Neuronal stem cell (in vitro differentiated cells): ENCODE data around the gene AHRR.

Experiments used
- DNase-seq: peaks from one replicate; pipeline ENCODE4 v3.0.0-alpha.2; 2013; ENCODE audit warnings: low spot score
- H2AFZ ChIP-seq: one replicate; pipeline ENCODE4 v1.6.1; 2013; ENCODE audit warnings: mild to moderate bottlenecking, low read length, inconsistent platforms
- H2AK5ac ChIP-seq: 2 replicates; pipeline ENCODE4 v1.6.1; 2013; ENCODE audit warnings: low read depth, mild to moderate bottlenecking, inconsistent platforms, low read length, moderate library complexity, mixed read lengths
- H2BK120ac ChIP-seq: 2 replicates; pipeline ENCODE4 v1.6.1; 2013; ENCODE audit warnings: low read depth, mild to moderate bottlenecking, inconsistent platforms, low read length, moderate library complexity, mixed read lengths
- H2BK12ac ChIP-seq: one replicate; pipeline ENCODE4 v1.6.1; 2013; ENCODE audit warnings: low read length, inconsistent platforms
- H2BK15ac ChIP-seq: 2 replicates; pipeline ENCODE4 v1.6.1; 2013; ENCODE audit warnings: mild to moderate bottlenecking, low read length, inconsistent platforms, mixed read lengths
- H2BK5ac ChIP-seq: one replicate; pipeline ENCODE4 v1.6.1; 2013; ENCODE audit warnings: inconsistent platforms, mild to moderate bottlenecking, low read length, moderate library complexity
- H3K14ac ChIP-seq: one replicate; pipeline ENCODE4 v1.6.1; 2013; ENCODE audit warnings: low read length, inconsistent platforms
- H3K18ac ChIP-seq: 2 replicates; pipeline ENCODE4 v1.6.1; 2013; ENCODE audit warnings: low read length, inconsistent platforms
- H3K23ac ChIP-seq: 2 replicates; pipeline ENCODE4 v1.6.1; 2013; ENCODE audit warnings: low read depth, mild to moderate bottlenecking, mixed read lengths, low read length, inconsistent platforms; ENCODE audit not compliant: poor library complexity
- H3K27ac ChIP-seq: replicated peaks from 3 replicates; pipeline ENCODE4 v1.5.1; 2013; ENCODE audit warnings: low read length, inconsistent platforms
- H3K27me3 ChIP-seq, 3 experiments: 2 replicates each; pipeline ENCODE4 v1.6.1; 2013; ENCODE audit warnings: low read length in 3 of 3, mild to moderate bottlenecking in 2 of 3, inconsistent platforms in 1 of 3, low read depth in 1 of 3, mixed read lengths in 1 of 3, moderate library complexity in 1 of 3; ENCODE audit not compliant: control insufficient read depth in 3 of 3, insufficient read depth in 3 of 3
- H3K36me3 ChIP-seq, 2 donors: replicated peaks in 1 of 2; 2 replicates each; pipeline ENCODE4 v1.6.1; 2013; ENCODE audit warnings: low read length in 2 of 2; ENCODE audit not compliant: control insufficient read depth in 2 of 2, insufficient read depth in 2 of 2
- H3K4ac ChIP-seq: 2 replicates; pipeline ENCODE4 v1.6.1; 2013; ENCODE audit warnings: inconsistent platforms, mild to moderate bottlenecking, low read length, moderate library complexity
- H3K4me1 ChIP-seq, 2 donors: 1 replicate in 1 of 2; 2 replicates in 1 of 2; pipeline ENCODE4 v1.6.1; 2013; ENCODE audit warnings: low read length in 2 of 2, low read depth in 1 of 2; ENCODE audit not compliant: control insufficient read depth in 2 of 2, insufficient read depth in 1 of 2
- H3K4me2 ChIP-seq: one replicate; pipeline ENCODE4 v1.6.1; 2013; ENCODE audit warnings: mild to moderate bottlenecking, low read length, inconsistent platforms; ENCODE audit not compliant: insufficient read depth, poor library complexity, severe bottlenecking
- H3K4me3 ChIP-seq, 2 donors: 2 replicates each; pipeline ENCODE4 v1.5.1; 2013; ENCODE audit warnings: low read length in 2 of 2, mild to moderate bottlenecking in 2 of 2, inconsistent platforms in 1 of 2, moderate library complexity in 1 of 2
- H3K79me1 ChIP-seq: one replicate; pipeline ENCODE4 v1.6.1; 2013; ENCODE audit warnings: low read depth, mild to moderate bottlenecking, inconsistent platforms, low read length, moderate library complexity
- H3K9ac ChIP-seq: one replicate; pipeline ENCODE4 v1.6.1; 2013; ENCODE audit warnings: mild to moderate bottlenecking, low read depth, low read length, inconsistent platforms; ENCODE audit not compliant: poor library complexity
- H3K9me3 ChIP-seq, 2 donors: replicated peaks in 1 of 2; 2 replicates each; pipeline versions ENCODE3 to v1.6.1; 2013; ENCODE audit warnings: low read length in 2 of 2, mild to moderate bottlenecking in 2 of 2, inconsistent platforms in 1 of 2, low read depth in 1 of 2, mixed read lengths in 1 of 2, moderate library complexity in 1 of 2; ENCODE audit not compliant: control insufficient read depth in 2 of 2, insufficient read depth in 1 of 2
- H4K8ac ChIP-seq: one replicate; pipeline ENCODE4 v1.6.1; 2013; ENCODE audit warnings: low read depth, mild to moderate bottlenecking, inconsistent platforms, low read length, moderate library complexity
- H4K91ac ChIP-seq: one replicate; pipeline ENCODE4 v1.6.1; 2013; ENCODE audit warnings: low read length, low read depth, mild to moderate bottlenecking, inconsistent platforms; ENCODE audit not compliant: poor library complexity
- WGBS, 2 donors: extraction: QIAGEN DNeasy Blood & Tissue Kit; methylation state at CpG; one replicate each; pipeline ENCODE4 v1.1.7; 2013; ENCODE audit warnings: missing lambda C conversion rate in 2 of 2, mixed read lengths in 1 of 2; ENCODE audit not compliant: insufficient read length in 2 of 2, insufficient replicate concordance in 1 of 2; ENCODE audit errors: extremely low coverage in 2 of 2; 5-methylcytosine and 5-hydroxymethylcytosine counted together

AHRR gene

GRCh38 chr5:316210-317085, 5.1 kb upstream of the AHRR start:
- Histone ChIP-seq H3K14ac (no peak overlapping the region), H2BK12ac (no peak overlapping the region), H2AK5ac (peak overlapping the region; percentile 53), H2BK5ac (no peak overlapping the region), H3K36me3 (peaks cover 8 to 39% of the 10 kb centered on the region in 2 donors), H3K9me3 (peaks cover 0 to 2% of the 10 kb centered on the region in 2 donors), H3K4me1 (peaks cover 3 to 13% of the 10 kb centered on the region in 2 donors), H3K9ac (peak overlapping the region; percentile 21), H2BK15ac (no peak overlapping the region), H4K91ac (no peak overlapping the region), H3K18ac (no peak overlapping the region), H3K23ac (peak overlapping the region; percentile 31), H3K4ac (peak overlapping the region; percentile 11), H3K4me2 (no peak overlapping the region), H3K27me3 (peaks cover 18 to 32% (median 28%) of the 10 kb centered on the region in 3 experiments), H2BK120ac (no peak overlapping the region), H4K8ac (peak overlapping the region; percentile 4), H3K4me3 (no peak overlapping the region), H3K79me1 (peaks cover 6% of the 10 kb centered on the region), H3K27ac (no peak overlapping the region), H2AFZ (no peak overlapping the region)
- WGBS, 2 donors, result no CpG with 5 or more reads among the region's 19 CpGs
- DNase-seq, result no peak

DNA sequence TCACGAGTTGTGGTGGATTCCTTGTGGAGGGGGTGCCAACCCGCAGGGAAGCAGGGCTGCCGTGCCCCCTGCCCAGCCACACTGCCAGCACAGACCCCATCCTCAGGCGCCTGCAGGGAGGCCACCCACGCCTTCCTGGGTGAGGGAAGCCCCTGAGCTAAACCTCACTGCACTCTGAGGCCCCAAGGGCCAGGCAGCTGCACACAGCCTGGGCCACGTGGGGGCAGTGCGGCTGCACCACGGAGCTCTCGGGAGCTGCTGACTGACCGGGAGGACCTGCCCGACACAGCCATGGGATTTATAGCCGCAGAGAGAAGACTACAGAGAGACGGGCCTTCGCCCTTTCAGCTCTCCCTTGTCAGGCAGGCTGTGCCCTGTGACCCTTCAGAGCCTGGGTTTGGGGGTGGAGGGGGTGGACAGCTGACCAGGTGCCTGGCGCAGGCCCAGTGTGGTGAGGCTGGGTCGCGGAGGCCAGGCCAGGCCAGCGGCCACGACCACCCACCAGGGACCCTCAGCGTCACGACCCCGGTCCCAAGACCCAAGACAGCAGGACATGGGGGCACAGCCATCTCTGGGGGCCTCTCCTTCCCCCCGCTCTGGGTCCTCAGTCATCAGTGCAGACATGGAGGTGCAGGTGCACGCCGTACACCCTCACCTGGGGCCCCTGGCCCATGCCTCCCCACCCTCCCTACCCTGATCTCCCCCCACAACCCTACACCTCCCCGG, 4.3 kb upstream of the AHRR start:
- peak overlapping the region; percentile 81 for H2AK5ac ChIP-seq
- H3K9ac ChIP-seq, result peak overlapping the region; percentile 30
- H4K91ac ChIP-seq, result no peak overlapping the region
- H2BK5ac ChIP-seq, result no peak overlapping the region
- peaks cover 8 to 34% of the 10 kb centered on the region in 2 donors for H3K36me3 ChIP-seq
- peak overlapping the region; percentile 91 for H3K23ac ChIP-seq
- no peak overlapping the region for H3K4me3 ChIP-seq
- H3K4ac ChIP-seq, result no peak overlapping the region
- H3K4me2 ChIP-seq, result peak overlapping the region; percentile 37
- peaks cover 25 to 39% (median 35%) of the 10 kb centered on the region in 3 experiments for H3K27me3 ChIP-seq
- H3K27ac ChIP-seq, result peak overlapping the region; percentile 43
- H2BK120ac ChIP-seq, result no peak overlapping the region
- H3K4me1 ChIP-seq, result peaks cover 3 to 13% of the 10 kb centered on the region in 2 donors
- DNase-seq, result peak; percentile 64
- H2AFZ ChIP-seq, result no peak overlapping the region
- H3K9me3 ChIP-seq, result peaks cover 2% of the 10 kb centered on the region in 2 donors
- WGBS, 2 donors, result no CpG with 5 or more reads among the region's 26 CpGs
- H3K14ac ChIP-seq, result peak overlapping the region; percentile 71
- H3K79me1 ChIP-seq, result peaks cover 6% of the 10 kb centered on the region
- peak overlapping the region; percentile 43 for H4K8ac ChIP-seq
- peak overlapping the region; percentile 49 for H2BK15ac ChIP-seq
- peak overlapping the region; percentile 85 for H3K18ac ChIP-seq
- no peak overlapping the region for H2BK12ac ChIP-seq

- H3K4me3 ChIP-seq, result no peak overlapping the region
- no peak for DNase-seq
- peak overlapping the region; percentile 49 for H2BK15ac ChIP-seq
- peaks cover 33 to 51% (median 47%) of the 10 kb centered on the region in 3 experiments for H3K27me3 ChIP-seq
- H3K79me1 ChIP-seq, result peaks cover 6% of the 10 kb centered on the region
- H2AFZ ChIP-seq, result no peak overlapping the region
- H3K4ac ChIP-seq, result no peak overlapping the region
- peak overlapping the region; percentile 41 for H2BK12ac ChIP-seq
- no peak overlapping the region for H2BK120ac ChIP-seq
- H4K8ac ChIP-seq, result peak overlapping the region; percentile 43
- H3K14ac ChIP-seq, result no peak overlapping the region
- H3K23ac ChIP-seq, result peak overlapping the region; percentile 20
- H2AK5ac ChIP-seq, result peak overlapping the region; percentile 46
- no peak overlapping the region for H2BK5ac ChIP-seq
- H3K36me3 ChIP-seq, result peaks cover 7 to 28% of the 10 kb centered on the region in 2 donors
- peaks cover 3 to 13% of the 10 kb centered on the region in 2 donors for H3K4me1 ChIP-seq
- H3K27ac ChIP-seq, result no peak overlapping the region
- H4K91ac ChIP-seq, result no peak overlapping the region
- WGBS, 2 donors, result no CpG with 5 or more reads among the region's 15 CpGs
- peak overlapping the region; percentile 44 for H3K9ac ChIP-seq
- H3K4me2 ChIP-seq, result no peak overlapping the region
- no peak overlapping the region for H3K18ac ChIP-seq
- peaks cover 5 to 13% of the 10 kb centered on the region in 2 donors for H3K9me3 ChIP-seq
These were observed 3.1 kb upstream of the AHRR start for GRCh38 chr5:318341-318897.
